ENCODE data around the gene CHRND. TPM values are rescaled to one million over a fixed set of nuclear protein-coding genes. Genes with fewer than 3 reads are reported as not detected.

Gene CHRND
- total and polyA plus RNA-seq, 2 of the 8 experiments (the other 6 are each of a cell fraction or from before 2014, with no cell fraction given): 0.24 TPM; not detected in 1

DNA sequence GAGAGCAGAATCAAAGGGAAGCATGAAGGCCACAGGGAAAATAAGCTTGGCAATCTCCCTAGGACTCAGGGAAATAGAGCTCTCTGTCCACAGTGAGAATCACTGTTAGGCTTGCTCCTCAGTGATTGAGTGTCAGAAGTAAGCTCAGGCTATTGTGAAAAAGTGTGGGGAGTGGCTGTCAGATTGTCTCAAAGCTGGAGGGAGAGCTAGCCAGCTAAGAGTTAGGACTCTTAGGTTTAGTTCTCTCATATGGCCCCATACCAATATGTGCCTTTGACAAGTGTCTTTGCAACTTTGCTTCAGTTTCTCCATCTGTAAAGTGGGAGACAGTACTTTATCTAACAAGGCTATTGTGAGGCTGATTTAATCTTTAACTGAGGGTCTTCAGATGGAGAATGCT, 41.8 kb downstream of the CHRND start:
- H3K36me3 ChIP-seq (ENCODE audit: control insufficient read depth in 2 of 4, insufficient read depth in 4 of 4, low read length in 3 of 4): peaks cover 11 to 67% (median 45%) of the 10 kb centered on the region in 4 experiments
- TF ChIP-seq MAFK (IDR thresholded peaks at IDR 0.05; ENCODE audit: low read depth, low read length): no peak
- TF ChIP-seq SP2 (IDR thresholded peaks at IDR 0.05; ENCODE audit: low read length): no peak
- TF ChIP-seq TCF12 (IDR thresholded peaks at IDR 0.05; ENCODE audit: low read depth, low read length): no peak
- no peak for TF ChIP-seq SIX5 (IDR thresholded peaks at IDR 0.05; ENCODE audit: low read depth, low read length)
- no peak for TF ChIP-seq RAD21 (IDR thresholded peaks at IDR 0.05 in 1 of 2, conservative IDR thresholded peaks at IDR 0.05 in 1 of 2; ENCODE audit: low read depth in 2 of 2, low read length in 2 of 2)
- TF ChIP-seq POLR2AphosphoS5 (IDR thresholded peaks at IDR 0.05; ENCODE audit: low read depth, low read length): no peak
- TF ChIP-seq KDM5A (IDR thresholded peaks at IDR 0.05; ENCODE audit: low read length): no peak
- no peak for TF ChIP-seq ZNF274 (IDR thresholded peaks at IDR 0.05; ENCODE audit: borderline replicate concordance, extremely low read depth, low read length)

More for the DNA sequence above, 41.8 kb downstream of the CHRND start:
- H4K91ac ChIP-seq (replicated peaks; ENCODE audit: insufficient read length, low read length): no peak overlapping the region
- no peak overlapping the region for H2BK120ac ChIP-seq (replicated peaks; ENCODE audit: low read depth, low read length)
- no peak overlapping the region for H3K18ac ChIP-seq (ENCODE audit: extremely low read depth, low read length)
- H3K4ac ChIP-seq (replicated peaks; ENCODE audit: insufficient read length, low read depth, low read length): no peak overlapping the region
- no peak overlapping the region for H2BK20ac ChIP-seq (ENCODE audit: low read length)
- ChIA-PET POLR2A (ENCODE audit: partially characterized antibody) (interaction anchor here (2.8 kb wide), 1 partner anchor 14 kb away, joined by 10 read pairs; no protein-coding TSS in a partner anchor), CTCF (ENCODE audit: partially characterized antibody) (interaction anchor here (0.6 to 1.1 kb wide), 3 partner anchors 12 to 232 kb away, joined by 3 to 4 read pairs (median 3); no protein-coding TSS in a partner anchor)
- no peak overlapping the region for H3K27ac ChIP-seq (ENCODE audit: low read depth, low read length)
- H2BK15ac ChIP-seq (ENCODE audit: low read length): no peak overlapping the region
- H3K79me2 ChIP-seq (ENCODE audit: control insufficient read depth in 1 of 2, insufficient read depth in 2 of 2, low read length in 2 of 2): no peaks in the 10 kb centered on the region
- no peak overlapping the region for H4K8ac ChIP-seq (ENCODE audit: extremely low read depth, insufficient read depth, low read length)
- no peak for DNase-seq (ENCODE audit: low read depth in 1 of 2, low spot score in 2 of 2)
- FAIRE-seq: no peak
- no peak overlapping the region for H3K4me2 ChIP-seq (ENCODE audit: insufficient read depth in 1 of 2, low read depth in 2 of 2, low read length in 2 of 2)
- no peak overlapping the region for H2AFZ ChIP-seq (ENCODE audit: low read length)
- no peaks in the 10 kb centered on the region for H3K9me3 ChIP-seq (ENCODE audit: insufficient read depth in 2 of 2, low read depth in 1 of 2, low read length in 1 of 2)
- H2AK5ac ChIP-seq (ENCODE audit: low read depth, low read length): no peak overlapping the region
- H2BK5ac ChIP-seq (ENCODE audit: low read depth, low read length): no peak overlapping the region
- H3K14ac ChIP-seq (ENCODE audit: insufficient read length): no peak overlapping the region
- no peak overlapping the region for H3K56ac ChIP-seq (replicated peaks; ENCODE audit: insufficient read length, low read depth, low read length)
- H4K20me1 ChIP-seq (replicated peaks in 1 of 2; ENCODE audit: control insufficient read depth in 1 of 2, insufficient read depth in 2 of 2, low read length in 2 of 2): peaks cover 0 to 8% of the 10 kb centered on the region in 2 experiments
- no peaks in the 10 kb centered on the region for H3K27me3 ChIP-seq (replicated peaks in 1 of 4; ENCODE audit: control insufficient read depth in 3 of 4, extremely low read depth in 1 of 4, insufficient read depth in 3 of 4, low read length in 3 of 4)
- no peak overlapping the region for H3K9ac ChIP-seq (replicated peaks in 1 of 4; ENCODE audit: extremely low read depth in 1 of 4, low read depth in 3 of 4, low read length in 3 of 4)
- no peak overlapping the region for H4K5ac ChIP-seq (ENCODE audit: insufficient read length, low read depth, low read length)
- no peaks in the 10 kb centered on the region for H3K4me1 ChIP-seq (replicated peaks in 1 of 4; ENCODE audit: control insufficient read depth in 3 of 4, insufficient read depth in 4 of 4, low read length in 3 of 4)
- peaks cover 2% of the 10 kb centered on the region; the same call in 1 of the 2 replicates for H3K79me1 ChIP-seq (ENCODE audit: low read depth, low read length)
- H2BK12ac ChIP-seq (ENCODE audit: low read depth, low read length): no peak overlapping the region
- no peak overlapping the region for H3K4me3 ChIP-seq (ENCODE audit: extremely low read depth in 1 of 4, insufficient read depth in 2 of 4, low read depth in 3 of 4, low read length in 4 of 4)
- H3K23me2 ChIP-seq (ENCODE audit: low read depth, low read length): no peaks in the 10 kb centered on the region
- H3K23ac ChIP-seq (ENCODE audit: insufficient read length): no peak overlapping the region
